ENCODE measurements around the gene SH3RF3. TPM values are rescaled to one million over a fixed set of nuclear protein-coding genes. Genes with fewer than 3 reads are reported as not detected.

The SH3RF3 gene
- total RNA-seq, 1 donor from 2014 or later = 0.23 TPM

- intact Hi-C loops (cut with micrococcal nuclease) = no loop called here
Observed at GRCh38 chr2:109481599-109481998, 352.6 kb downstream of the SH3RF3 start.

DNA sequence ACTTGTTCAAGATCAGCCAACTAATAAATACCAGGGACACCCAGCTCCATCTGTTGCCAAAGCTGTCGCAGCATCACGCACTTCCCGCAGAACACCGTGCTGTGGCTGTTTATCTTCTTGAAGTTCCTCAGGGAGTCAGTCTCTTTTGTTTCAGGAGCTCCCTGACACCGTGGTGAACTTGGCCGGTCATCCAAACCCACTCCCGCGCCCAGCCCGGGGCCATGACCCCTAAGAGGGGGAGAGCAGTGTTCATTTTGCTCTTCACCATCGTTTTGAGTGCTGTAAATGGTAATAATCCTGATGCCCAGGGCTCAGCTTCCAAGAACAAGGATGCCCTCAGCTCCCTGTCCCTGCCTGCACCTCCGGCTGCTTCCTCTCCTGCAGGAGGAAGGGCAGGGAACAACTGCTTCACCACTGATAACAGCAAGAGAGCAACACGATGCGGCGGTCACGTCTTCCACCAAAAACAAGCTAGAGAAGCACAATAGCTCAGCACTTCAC, 353.4 kb downstream of the SH3RF3 start:
- intact Hi-C loops (cut with micrococcal nuclease) = no loop called here

DNA sequence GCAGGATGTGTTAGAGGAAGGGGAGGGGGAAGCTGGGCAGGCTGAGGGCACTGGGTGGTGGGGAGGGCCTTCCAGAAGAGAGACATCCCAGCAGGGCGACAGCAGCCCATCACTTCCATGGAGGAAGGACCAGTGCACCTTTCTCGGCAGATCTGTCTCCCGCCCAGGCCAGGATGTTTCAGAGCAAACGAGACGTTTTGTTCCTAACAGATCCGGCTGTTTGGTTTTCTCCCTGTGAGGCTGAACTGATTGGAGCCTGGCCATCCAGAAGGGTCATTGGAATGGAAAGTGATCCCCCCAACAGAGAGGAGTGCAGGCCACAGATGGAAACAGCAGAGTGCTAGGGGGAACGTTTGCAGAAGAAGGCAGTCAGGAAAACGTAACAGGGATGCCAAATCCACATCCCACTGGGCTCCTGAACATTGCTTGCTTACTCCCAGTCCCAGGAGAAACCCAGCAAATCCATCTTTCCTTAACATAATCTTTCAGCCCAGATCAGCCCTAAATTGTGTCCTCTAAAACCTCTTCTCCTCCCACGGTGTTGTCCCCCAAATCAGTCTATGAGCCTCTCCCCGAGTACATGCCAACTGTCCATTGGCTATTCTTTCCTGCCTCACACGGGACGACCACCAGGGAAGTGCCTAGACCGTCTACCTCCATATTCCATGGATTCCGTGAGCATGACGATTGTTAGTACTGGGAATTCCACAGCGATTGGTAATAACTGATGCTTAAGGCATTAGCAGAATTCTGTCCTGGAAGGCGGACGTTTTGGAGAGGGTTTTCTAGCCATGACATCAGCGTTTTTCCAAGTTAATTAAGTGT, 357.9 kb downstream of the SH3RF3 start:
- intact Hi-C loops (cut with micrococcal nuclease) = no loop called here

DNA sequence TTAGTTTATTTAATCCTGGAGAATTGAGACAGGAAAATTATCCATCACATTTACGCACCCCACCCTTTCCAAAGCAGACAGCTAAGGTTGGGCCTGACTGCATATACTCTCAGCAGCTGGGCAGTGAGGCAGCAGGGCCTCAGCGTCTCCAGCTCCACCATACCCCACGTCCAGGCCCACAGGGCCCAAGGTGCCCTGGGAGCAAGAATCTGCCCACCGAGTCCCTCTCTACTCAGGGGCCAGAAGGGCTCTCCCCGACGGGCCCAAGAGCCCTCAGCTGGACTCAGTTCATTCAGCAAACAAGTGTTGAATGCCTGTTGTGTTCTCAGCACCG, 358.5 kb downstream of the SH3RF3 start:
- intact Hi-C loops (cut with micrococcal nuclease) = no loop called here

DNA sequence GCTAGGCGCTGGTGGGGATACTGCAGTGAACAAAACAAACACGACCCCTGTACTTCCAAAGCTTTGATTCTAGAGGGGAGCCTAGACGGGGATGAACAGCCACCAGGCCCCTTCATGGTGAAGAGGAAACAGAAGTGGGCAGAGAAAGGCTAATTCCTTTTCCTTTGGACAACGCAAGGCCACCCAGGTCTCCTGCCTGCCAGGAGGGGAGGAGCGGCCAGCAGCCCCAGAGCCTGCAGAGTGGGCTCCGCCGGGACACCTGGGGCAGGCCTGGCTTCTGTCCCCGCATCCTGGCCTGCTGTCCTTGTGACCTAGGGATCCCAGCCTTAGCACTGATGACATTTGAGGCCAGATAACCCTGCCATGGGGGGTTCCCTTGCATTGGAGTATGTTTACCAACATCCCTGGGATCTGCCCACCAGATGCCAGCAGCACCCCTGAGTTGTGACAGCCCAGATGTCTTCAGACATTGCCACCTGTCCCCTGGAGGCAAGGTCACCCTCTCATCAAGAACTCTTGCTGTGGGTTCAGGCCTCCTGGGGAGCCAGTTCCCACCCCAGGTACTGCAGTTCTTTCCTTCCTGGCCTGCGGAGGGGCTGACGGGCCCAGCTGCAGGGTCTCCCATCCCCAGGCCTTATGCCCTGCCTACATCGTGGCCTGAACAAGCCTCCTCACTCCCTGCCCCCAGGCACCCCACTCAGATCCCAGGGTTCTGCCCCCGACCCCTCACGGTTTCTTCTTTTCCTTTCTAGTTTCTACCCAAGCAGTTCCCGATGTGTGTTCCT, 359.1 kb downstream of the SH3RF3 start:
- intact Hi-C loops (cut with micrococcal nuclease) = no loop called here

DNA sequence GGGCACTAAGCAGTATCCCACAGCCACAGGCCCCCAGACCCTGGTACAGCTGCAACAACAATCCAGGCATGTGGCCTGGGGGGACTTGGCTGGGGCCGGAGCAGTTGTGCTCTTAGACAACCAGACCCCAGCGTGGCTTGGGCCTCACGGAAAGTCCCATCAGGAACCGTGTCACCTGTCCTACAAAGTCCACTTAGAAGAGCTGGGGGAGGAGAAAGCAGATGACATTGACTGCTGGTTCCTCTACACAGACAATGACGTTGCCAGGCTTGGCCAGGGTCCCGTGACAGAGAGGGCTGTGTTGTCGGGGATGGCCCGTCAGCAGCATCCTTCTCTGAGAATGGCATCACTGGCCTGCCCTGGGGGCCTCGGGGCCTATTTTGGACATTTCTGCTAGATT, 360.3 kb downstream of the SH3RF3 start:
- intact Hi-C loops (cut with micrococcal nuclease) = no loop called here

DNA sequence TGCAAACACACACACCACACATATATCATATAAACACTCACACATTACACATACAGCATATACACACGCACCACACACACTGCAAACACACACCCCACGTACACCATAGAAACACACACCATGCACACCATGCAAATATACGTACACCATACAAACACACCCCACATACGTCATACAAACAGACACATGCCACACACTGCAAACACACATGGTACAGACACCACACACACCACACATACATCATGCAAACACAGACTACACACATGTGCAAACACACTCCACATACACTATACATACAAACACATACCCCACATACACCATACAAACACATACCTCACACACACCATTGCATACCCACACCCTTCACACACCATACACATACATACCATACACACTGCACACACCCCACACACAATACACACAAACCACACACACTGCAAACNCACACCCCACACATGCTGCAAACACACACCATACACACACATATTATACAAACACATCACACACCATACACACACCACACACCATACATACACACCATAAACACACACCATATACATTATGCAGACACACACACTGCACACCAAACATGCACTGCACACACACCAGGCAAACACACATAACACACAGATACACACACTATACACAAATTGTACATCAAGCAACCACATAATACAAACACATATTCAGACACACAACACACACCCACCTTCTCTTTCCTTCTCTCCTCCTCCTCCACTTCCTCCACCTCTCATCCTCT, 364.4 kb downstream of the SH3RF3 start:
- intact Hi-C loops (cut with micrococcal nuclease) = no loop called here

- intact Hi-C loops (cut with micrococcal nuclease) = no loop called here
Observed at GRCh38 chr2:109494351-109494750, 365.3 kb downstream of the SH3RF3 start.

- intact Hi-C loops (cut with micrococcal nuclease) = no loop called here
Observed at GRCh38 chr2:109497463-109497862, 368.5 kb downstream of the SH3RF3 start.

- intact Hi-C loops (cut with micrococcal nuclease) = no loop called here
Observed at GRCh38 chr2:109497911-109498870, 369.2 kb downstream of the SH3RF3 start.

DNA sequence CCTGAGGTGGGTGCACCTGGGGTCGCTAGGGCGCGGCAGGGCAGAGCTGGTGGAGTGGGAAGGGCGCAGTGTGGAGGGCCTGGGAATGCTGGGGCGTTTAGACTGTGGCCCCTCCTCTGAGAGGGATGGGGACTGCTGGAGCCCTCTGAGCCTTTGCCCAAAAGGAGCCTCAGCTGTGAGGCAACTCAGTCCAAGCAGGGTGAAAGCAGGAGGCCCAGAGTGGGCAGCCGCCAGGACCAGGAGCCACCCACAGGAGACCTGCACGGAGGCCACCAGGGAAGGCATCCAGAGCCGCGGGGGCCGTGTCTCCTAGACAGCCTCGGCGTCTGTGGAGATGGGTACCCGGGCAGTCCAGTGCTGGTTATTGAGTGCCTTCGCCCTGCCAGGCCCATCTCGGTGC, 369.9 kb downstream of the SH3RF3 start:
- intact Hi-C loops (cut with micrococcal nuclease) = no loop called here

GRCh38 chr2:109499566-109499965, 370.6 kb downstream of the SH3RF3 start:
- intact Hi-C loops (cut with micrococcal nuclease) = no loop called here

DNA sequence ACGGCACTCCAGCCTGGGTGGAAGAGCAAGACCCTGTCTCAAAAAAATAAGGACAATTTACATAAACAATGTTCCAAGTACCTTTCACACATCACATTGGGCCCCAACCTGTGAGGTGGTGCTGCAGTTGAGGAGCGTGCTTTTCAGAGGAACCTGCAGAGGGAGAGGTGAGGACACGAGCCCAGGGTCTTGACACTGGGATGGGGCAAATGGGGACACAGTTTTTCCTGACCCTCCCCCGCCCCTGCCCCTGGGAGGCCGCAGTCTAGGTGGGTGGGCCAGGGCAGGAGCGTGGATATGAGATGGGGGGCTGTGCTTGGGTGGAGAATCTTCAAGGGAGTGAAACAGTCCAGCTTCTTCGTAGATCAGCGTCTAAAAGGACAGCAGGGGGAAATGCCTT, 371.9 kb downstream of the SH3RF3 start:
- intact Hi-C loops (cut with micrococcal nuclease) = no loop called here

DNA sequence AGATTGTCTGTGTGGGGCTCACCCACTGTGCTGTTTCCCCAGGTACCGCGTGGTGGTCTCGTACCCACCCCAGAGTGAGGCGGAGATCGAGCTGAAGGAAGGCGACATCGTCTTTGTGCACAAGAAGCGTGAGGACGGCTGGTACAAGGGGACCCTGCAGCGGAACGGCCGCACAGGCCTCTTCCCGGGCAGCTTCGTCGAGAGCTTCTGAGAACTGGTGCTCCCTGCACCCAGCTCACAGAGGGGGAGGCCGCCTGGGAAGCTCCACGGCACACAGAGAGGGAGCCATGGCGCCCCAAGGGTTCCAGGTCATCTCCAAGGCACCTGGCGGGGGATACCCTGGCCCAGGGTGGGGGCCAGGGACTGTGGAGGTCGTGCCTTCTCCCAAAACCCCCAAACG, 372.5 kb downstream of the SH3RF3 start:
- intact Hi-C loops (cut with micrococcal nuclease) = no loop called here

DNA sequence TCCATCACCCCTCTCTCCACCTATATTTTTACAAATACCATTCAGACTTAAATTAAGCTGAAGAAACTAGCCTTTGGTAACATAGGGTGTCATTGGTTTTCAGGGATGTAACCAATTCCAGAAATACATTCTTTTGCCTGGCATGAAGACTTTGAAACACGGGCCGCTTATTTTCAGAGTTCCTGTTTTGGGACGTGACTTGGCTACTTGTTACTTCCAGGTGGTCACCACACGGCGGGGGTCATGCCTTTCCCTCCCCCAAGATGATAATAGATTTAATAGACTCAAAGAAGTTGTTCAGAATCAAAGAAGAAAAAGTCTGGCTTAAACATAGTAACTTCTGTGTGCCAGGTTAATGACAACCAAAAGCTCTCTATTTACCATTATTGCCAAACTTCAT, 374.2 kb downstream of the SH3RF3 start:
- intact Hi-C loops (cut with micrococcal nuclease) = no loop called here

GRCh38 chr2:109507217-109507616, 378.2 kb downstream of the SH3RF3 start:
- intact Hi-C loops (cut with micrococcal nuclease) = no loop called here

- intact Hi-C loops (cut with micrococcal nuclease) = no loop called here
Observed at GRCh38 chr2:109507828-109508227, 378.8 kb downstream of the SH3RF3 start.

- intact Hi-C loops (cut with micrococcal nuclease) = no loop called here
Observed at GRCh38 chr2:109508556-109508955, 379.6 kb downstream of the SH3RF3 start.

DNA sequence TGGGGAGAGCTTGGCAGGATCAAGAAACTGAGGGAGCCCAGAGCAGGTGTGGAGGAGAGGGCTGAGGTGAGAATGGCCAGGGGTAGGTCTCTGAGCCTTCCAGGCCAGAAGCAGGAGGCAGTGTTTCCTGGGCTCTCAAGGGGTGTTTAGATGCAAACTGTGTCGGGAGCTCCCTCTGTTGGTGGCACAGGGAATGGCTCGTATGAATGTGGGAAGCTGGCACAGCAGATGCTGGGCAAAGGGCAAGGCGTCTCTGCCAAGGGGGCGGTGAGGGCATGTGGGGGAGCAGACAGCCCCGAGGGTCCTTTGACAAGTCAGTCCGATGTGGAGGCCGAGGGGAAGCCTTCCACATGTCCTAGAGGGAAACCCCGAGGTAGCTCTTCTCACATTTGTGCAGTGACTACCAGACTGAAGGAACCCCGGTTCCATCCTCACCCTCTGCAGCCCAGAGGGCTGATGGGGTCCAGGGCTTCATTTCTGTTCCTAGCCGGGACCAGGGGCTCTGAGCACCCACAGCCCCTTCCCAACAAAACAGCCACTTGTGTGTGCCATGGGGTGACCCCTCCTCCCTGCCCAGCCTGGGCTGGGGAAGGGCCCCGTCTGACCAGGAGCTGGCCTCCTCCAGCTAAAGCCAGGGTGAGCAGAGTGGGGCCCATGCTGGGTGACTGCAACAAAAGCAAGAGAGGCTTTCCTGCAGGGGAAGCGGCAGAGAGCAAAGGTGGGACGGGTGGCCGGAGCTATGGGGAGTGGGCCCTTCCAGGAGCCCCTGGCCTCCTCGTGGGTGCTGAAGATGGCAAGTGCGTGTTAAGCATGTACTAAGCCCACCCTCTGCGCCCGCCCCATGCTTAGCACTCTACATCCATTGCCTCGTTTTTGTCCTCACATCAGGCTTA, 381.4 kb downstream of the SH3RF3 start:
- intact Hi-C loops (cut with micrococcal nuclease) = loop anchor here (1.0 to 5.0 kb wide), 2 partner anchors 382 to 583 kb away; no protein-coding TSS in a partner anchor

Data from T-helper 2 cell treated with Interferon-gamma antibody and Interleukin-4, amounts not matched to agents 100 ng/mL and 5 ng/mL, for 36 hours (primary cell).